ENCODE data around the gene SELENOM.
"Not testable (repeated sequence)": the region's sequence is repeated elsewhere in the genome, so short reads cannot be mapped to it uniquely, and the experiment has no call there.

SELENOM gene

GRCh38 chr22:31120642-31121041, 13.3 kb upstream of the SELENOM start:
- Histone ChIP-seq H3K9me2 (replicated peaks; ENCODE audit: insufficient read depth, low read length) (no peaks in the 10 kb centered on the region), H3K9ac (ENCODE audit: low read length) (no peak overlapping the region), H4K20me1 (ENCODE audit: insufficient read depth, low read length) (no peaks in the 10 kb centered on the region), H3K36me3 (replicated peaks; ENCODE audit: insufficient read depth, low read length) (no peaks in the 10 kb centered on the region), H3K79me2 (ENCODE audit: low read length) (no peaks in the 10 kb centered on the region), H3K4me2 (ENCODE audit: low read depth, low read length) (no peak overlapping the region), H2AFZ (ENCODE audit: low read length) (no peak overlapping the region), H3K9me3 (replicated peaks; ENCODE audit: insufficient read depth, low read length) (no peaks in the 10 kb centered on the region), H3F3A (ENCODE audit: insufficient read depth, low read length) (no peaks in the 10 kb centered on the region), H3K4me3 (ENCODE audit: low read length) (no peak overlapping the region), H3K4me1 (ENCODE audit: low read length) (no peaks in the 10 kb centered on the region), H3K27ac (ENCODE audit: low read length) (no peak overlapping the region), H3K27me3 (replicated peaks; ENCODE audit: insufficient read depth, low read length) (peaks cover 16% of the 10 kb centered on the region)
- no peak for TF ChIP-seq CTCF (IDR thresholded peaks at IDR 0.05; ENCODE audit: low read length)
- DNase-seq, result no peak

- TF ChIP-seq CTCF (IDR thresholded peaks at IDR 0.05; ENCODE audit: low read length), result no peak
- no peak for TF ChIP-seq EZH2phosphoT487 (IDR thresholded peaks at IDR 0.05; ENCODE audit: low read length)
- TF ChIP-seq EZH2 (optimal IDR thresholded peaks at IDR 0.05; ENCODE audit: low read depth, low read length), result no peak
- H3K27ac ChIP-seq (ENCODE audit: low read length), result no peak overlapping the region
- H3K4me1 ChIP-seq (ENCODE audit: low read length), result no peaks in the 10 kb centered on the region
- H3K9me2 ChIP-seq (replicated peaks; ENCODE audit: insufficient read depth, low read length), result no peaks in the 10 kb centered on the region
- H3F3A ChIP-seq (ENCODE audit: insufficient read depth, low read length), result no peaks in the 10 kb centered on the region
- no peak overlapping the region for H3K4me3 ChIP-seq (ENCODE audit: low read length)
- no peak overlapping the region for H3K9ac ChIP-seq (ENCODE audit: low read length)
- H3K79me2 ChIP-seq (ENCODE audit: low read length), result no peaks in the 10 kb centered on the region
- no peaks in the 10 kb centered on the region for H3K9me3 ChIP-seq (replicated peaks; ENCODE audit: insufficient read depth, low read length)
- H3K27me3 ChIP-seq (replicated peaks; ENCODE audit: insufficient read depth, low read length), result peaks cover 14% of the 10 kb centered on the region
- no peak for DNase-seq
- H3K36me3 ChIP-seq (replicated peaks; ENCODE audit: insufficient read depth, low read length), result no peaks in the 10 kb centered on the region
- no peak overlapping the region for H2AFZ ChIP-seq (ENCODE audit: low read length)
- H3K4me2 ChIP-seq (ENCODE audit: low read depth, low read length), result no peak overlapping the region
- no peaks in the 10 kb centered on the region for H4K20me1 ChIP-seq (ENCODE audit: insufficient read depth, low read length)
Observed at GRCh38 chr22:31120230-31120629, 12.9 kb upstream of the SELENOM start.

- H3F3A ChIP-seq (ENCODE audit: insufficient read depth, low read length), result no peaks in the 10 kb centered on the region
- H4K20me1 ChIP-seq (ENCODE audit: insufficient read depth, low read length), result no peaks in the 10 kb centered on the region
- no peaks in the 10 kb centered on the region for H3K4me1 ChIP-seq (ENCODE audit: low read length)
- H3K9me2 ChIP-seq (replicated peaks; ENCODE audit: insufficient read depth, low read length), result no peaks in the 10 kb centered on the region
- no peak overlapping the region for H2AFZ ChIP-seq (ENCODE audit: low read length)
- TF ChIP-seq EZH2phosphoT487 (IDR thresholded peaks at IDR 0.05; ENCODE audit: low read length), result no peak
- H3K9ac ChIP-seq (ENCODE audit: low read length), result no peak overlapping the region
- no peaks in the 10 kb centered on the region for H3K79me2 ChIP-seq (ENCODE audit: low read length)
- no peak overlapping the region for H3K27ac ChIP-seq (ENCODE audit: low read length)
- no peak for DNase-seq
- no peaks in the 10 kb centered on the region for H3K9me3 ChIP-seq (replicated peaks; ENCODE audit: insufficient read depth, low read length)
- H3K27me3 ChIP-seq (replicated peaks; ENCODE audit: insufficient read depth, low read length), result peaks cover 3% of the 10 kb centered on the region; the same call in 1 of the 2 replicates
- no peak overlapping the region for H3K4me2 ChIP-seq (ENCODE audit: low read depth, low read length)
- H3K36me3 ChIP-seq (replicated peaks; ENCODE audit: insufficient read depth, low read length), result no peaks in the 10 kb centered on the region
- H3K4me3 ChIP-seq (ENCODE audit: low read length), result no peak overlapping the region
Observed at GRCh38 chr22:31119026-31119717, 11.8 kb upstream of the SELENOM start.

GRCh38 chr22:31118046-31118820, 10.9 kb upstream of the SELENOM start:
- Histone ChIP-seq H3K36me3 (replicated peaks; ENCODE audit: insufficient read depth, low read length) (no peaks in the 10 kb centered on the region), H3K27ac (ENCODE audit: low read length) (no peak overlapping the region), H3K4me3 (ENCODE audit: low read length) (no peak overlapping the region), H3K4me1 (ENCODE audit: low read length) (no peaks in the 10 kb centered on the region), H3F3A (ENCODE audit: insufficient read depth, low read length) (no peaks in the 10 kb centered on the region), H2AFZ (ENCODE audit: low read length) (no peak overlapping the region), H3K79me2 (ENCODE audit: low read length) (no peaks in the 10 kb centered on the region), H3K27me3 (replicated peaks; ENCODE audit: insufficient read depth, low read length) (no peaks in the 10 kb centered on the region), H3K4me2 (ENCODE audit: low read depth, low read length) (no peak overlapping the region), H4K20me1 (ENCODE audit: insufficient read depth, low read length) (no peaks in the 10 kb centered on the region), H3K9me2 (replicated peaks; ENCODE audit: insufficient read depth, low read length) (no peaks in the 10 kb centered on the region), H3K9me3 (replicated peaks; ENCODE audit: insufficient read depth, low read length) (no peaks in the 10 kb centered on the region), H3K9ac (ENCODE audit: low read length) (no peak overlapping the region)
- no peak for TF ChIP-seq CTCF (IDR thresholded peaks at IDR 0.05; ENCODE audit: low read length)
- no peak for TF ChIP-seq EZH2phosphoT487 (IDR thresholded peaks at IDR 0.05; ENCODE audit: low read length)
- DNase-seq, result no peak

GRCh38 chr22:31112547-31113091, 5.3 kb upstream of the SELENOM start:
- H3K4me1 ChIP-seq (ENCODE audit: low read length); H3K27me3 ChIP-seq (replicated peaks; ENCODE audit: insufficient read depth, low read length); DNase-seq: not testable (repeated sequence)

More at GRCh38 chr22:31112547-31113091, 5.3 kb upstream of the SELENOM start:
- H3K9me3 ChIP-seq (replicated peaks; ENCODE audit: insufficient read depth, low read length); H3K27ac ChIP-seq (ENCODE audit: low read length); H3K36me3 ChIP-seq (replicated peaks; ENCODE audit: insufficient read depth, low read length); H3K9me2 ChIP-seq (replicated peaks; ENCODE audit: insufficient read depth, low read length); H3K79me2 ChIP-seq (ENCODE audit: low read length); H2AFZ ChIP-seq (ENCODE audit: low read length); H3K9ac ChIP-seq (ENCODE audit: low read length); H3K4me3 ChIP-seq (ENCODE audit: low read length); H3K4me2 ChIP-seq (ENCODE audit: low read depth, low read length); H4K20me1 ChIP-seq (ENCODE audit: insufficient read depth, low read length); H3F3A ChIP-seq (ENCODE audit: insufficient read depth, low read length): not testable (repeated sequence)
